MCF 10A (cell line): ENCODE measurements around the gene SNRPD2. TPM values are rescaled to one million over a fixed set of nuclear protein-coding genes. Genes with fewer than 3 reads are reported as not detected.

Source experiments
- BruUV-seq: library from RNA; stranded (reverse); fragments of 400-500 nt; replicated peaks from 2 replicates; lab custom pipeline; 2021; lab: Mats Ljungman, UMichigan
- CTCF ChIA-PET: fragments of 300-600 bp; sonication (Branson Sonifier 250); formaldehyde crosslinking; extraction: SDS; loops from one replicate; lab custom pipeline; 2021; ENCODE audit warnings: antibody characterized with exemption, inconsistent platforms; lab: Yijun Ruan, JAX
- POLR2A ChIA-PET: fragments of 300-600, 350-650 bp; sonication (Branson Sonifier 250); formaldehyde crosslinking; extraction: SDS; loops from one replicate; lab custom pipeline; 2020; ENCODE audit warnings: antibody characterized with exemption, inconsistent platforms; lab: Yijun Ruan, JAX
- DNase-seq: peaks from one replicate; pipeline ENCODE4 v3.0.0-alpha.2; 2018; ENCODE audit not compliant: unreplicated experiment
- H3K27ac Mint-ChIP-seq: one replicate; pipeline ENCODE4 v1.8.0; 2022; ENCODE audit warnings: mild to moderate bottlenecking, low read depth, mixed read lengths; ENCODE audit not compliant: unreplicated experiment
- H3K27me3 Mint-ChIP-seq: one replicate; pipeline ENCODE4 v1.8.0; 2022; ENCODE audit warnings: mixed read lengths; ENCODE audit not compliant: insufficient read depth, unreplicated experiment
- H3K36me3 Mint-ChIP-seq: one replicate; pipeline ENCODE4 v1.8.0; 2022; ENCODE audit warnings: mild to moderate bottlenecking, moderate library complexity, mixed read lengths; ENCODE audit not compliant: insufficient read depth, unreplicated experiment
- H3K4me1 Mint-ChIP-seq: one replicate; pipeline ENCODE4 v1.8.0; 2022; ENCODE audit warnings: mixed read lengths; ENCODE audit not compliant: insufficient read depth, unreplicated experiment
- H3K4me3 Mint-ChIP-seq: one replicate; pipeline ENCODE4 v1.8.0; 2022; ENCODE audit warnings: mild to moderate bottlenecking, moderate library complexity, mixed read lengths; ENCODE audit not compliant: unreplicated experiment
- H3K9me3 Mint-ChIP-seq: one replicate; pipeline ENCODE4 v1.8.0; 2022; ENCODE audit warnings: mixed read lengths; ENCODE audit not compliant: unreplicated experiment
- CTCF ChIP-seq: fragments of 200-600 bp; IDR thresholded peaks from one replicate; pipeline ENCODE4 v1.8.0; 2022; ENCODE audit warnings: antibody characterized with exemption, mild to moderate bottlenecking; ENCODE audit not compliant: unreplicated experiment
- intact Hi-C: fragments of 100-400 bp; cut with micrococcal nuclease; formaldehyde crosslinking; loops from 2 replicates; pipeline ENCODE4 v1.14.1; 2022
- total RNA-seq: library from RNA; stranded (reverse); gene quantifications from 2 replicates; pipeline ENCODE4 v1.2.3, GENCODE V29; 2022

The SNRPD2 gene
- total RNA-seq, 1 experiment from 2014 or later: 406 TPM

- Mint-ChIP-seq H3K27ac (no peak overlapping the region), H3K4me1 (peaks cover 31% of the 10 kb centered on the region), H3K27me3 (no peaks in the 10 kb centered on the region), H3K4me3 (no peak overlapping the region), H3K9me3 (no peaks in the 10 kb centered on the region), H3K36me3 (peaks cover 4% of the 10 kb centered on the region)
- no peak for TF ChIP-seq CTCF
- CTCF ChIA-PET: interaction anchor here (0.6 to 5.3 kb wide), 15 partner anchors 13 to 1514 kb away, joined by 3 to 99 read pairs (median 4); no protein-coding TSS in a partner anchor
- DNase-seq: no peak
- intact Hi-C loops: loop anchor here (1.0 to 5.0 kb wide), 6 partner anchors 38 to 205 kb away; partner anchors contain the start of gene VASP
- POLR2A ChIA-PET: interaction anchor here (0.9 to 6.2 kb wide), 5 partner anchors 10 to 66 kb away, joined by 3 to 71 read pairs (median 19); no protein-coding TSS in a partner anchor
- no TSS peak for BruUV-seq
Measured at GRCh38 chr19:45643927-45644771, 47.6 kb downstream of the SNRPD2 start.

- H3K4me3 Mint-ChIP-seq: peak overlapping the region; percentile 41
- H3K36me3 Mint-ChIP-seq: peaks cover 4% of the 10 kb centered on the region
- ChIA-PET CTCF (interaction anchor here (0.6 to 5.3 kb wide), 27 partner anchors 12 to 1515 kb away, joined by 3 to 99 read pairs (median 4); partner anchors contain the start of gene OPA3), POLR2A (interaction anchor here (0.9 to 6.2 kb wide), 10 partner anchors 9 to 147 kb away, joined by 3 to 71 read pairs (median 10); partner anchors contain the start of genes RTN2 and VASP)
- peak overlapping the region; percentile 90 for H3K27ac Mint-ChIP-seq
- H3K27me3 Mint-ChIP-seq: no peaks in the 10 kb centered on the region
- intact Hi-C loops: loop anchor here (1.0 to 5.0 kb wide), 6 partner anchors 39 to 204 kb away; partner anchors contain the start of gene VASP
- TF ChIP-seq CTCF: peak; percentile 99
- H3K9me3 Mint-ChIP-seq: no peaks in the 10 kb centered on the region
- DNase-seq: peak; percentile 87
- no TSS peak for BruUV-seq
- peaks cover 31% of the 10 kb centered on the region for H3K4me1 Mint-ChIP-seq
Measured at GRCh38 chr19:45643024-45643926, 48.5 kb downstream of the SNRPD2 start.

- H3K9me3 Mint-ChIP-seq: no peaks in the 10 kb centered on the region
- H3K4me3 Mint-ChIP-seq: peak overlapping the region; percentile 70
- H3K36me3 Mint-ChIP-seq: peaks cover 19% of the 10 kb centered on the region
- peaks cover 31% of the 10 kb centered on the region for H3K4me1 Mint-ChIP-seq
- TSS peak; percentile 74 for BruUV-seq
- intact Hi-C loops: loop anchor here (1.0 to 5.0 kb wide), 7 partner anchors 27 to 203 kb away; partner anchors contain the start of gene VASP
- DNase-seq: peak; percentile 99
- POLR2A ChIA-PET: interaction anchor here (0.5 to 6.2 kb wide), 39 partner anchors 10 to 566 kb away, joined by 3 to 71 read pairs (median 3); partner anchors contain the start of genes OPA3, QPCTL, RTN2 and SIX5
- no peak for TF ChIP-seq CTCF
- no peaks in the 10 kb centered on the region for H3K27me3 Mint-ChIP-seq
- CTCF ChIA-PET: interaction anchor here (0.6 to 5.3 kb wide), 45 partner anchors 9 to 297 kb away, joined by 3 to 99 read pairs (median 5); partner anchors contain the start of genes FOSB, OPA3, PPP1R13L and QPCTL
- peak overlapping the region; percentile 90 for H3K27ac Mint-ChIP-seq
Measured at GRCh38 chr19:45641274-45642105, 50.3 kb downstream of the SNRPD2 start.
